K562 (cell line): ENCODE data around the gene SLC39A13. TPM values are rescaled to one million over a fixed set of nuclear protein-coding genes. Genes with fewer than 3 reads are reported as not detected.
A peak's percentile ranks its signal among the peaks of the same experiment; 100 is the strongest.

Experiments used
- BCL6 ChIP-seq: fragments of 250-450 bp; sonication (Bioruptor Pico); IDR thresholded peaks from 2 replicates; pipeline ENCODE4 v1.4.0; 2020
- CBX2 ChIP-seq: fragments of 200-600 bp; sonication (generic); IDR thresholded peaks from one replicate; pipeline ENCODE4 v1.6.1; 2012; ENCODE audit warnings: mild to moderate bottlenecking, low read length, inconsistent platforms; ENCODE audit not compliant: insufficient read depth, poor library complexity, severe bottlenecking
- ELK1 ChIP-seq: sonication (generic); formaldehyde crosslinking; IDR thresholded peaks from 2 replicates; pipeline ENCODE4 v1.8.1; 2022; ENCODE audit warnings: missing genetic modification reagents
- EP300 ChIP-seq: IDR thresholded peaks from 2 replicates; pipeline ENCODE4 v1.6.1; 2012; ENCODE audit warnings: low read length, improper control_type of control experiment
- MTA2 ChIP-seq: fragments of 450-650 bp; IDR thresholded peaks from 2 replicates; pipeline ENCODE4 v1.6.1; 2016; ENCODE audit warnings: low read depth
- NKRF ChIP-seq: fragments of 450-650 bp; IDR thresholded peaks from 2 replicates; pipeline ENCODE4 v1.6.1; 2016; ENCODE audit warnings: borderline replicate concordance
- POLR2A ChIP-seq: fragments of 450-650 bp; conservative IDR thresholded peaks from 2 replicates; pipeline ENCODE4 v1.6.1; 2016
- SIRT6 ChIP-seq: IDR thresholded peaks from one replicate; pipeline ENCODE4 v1.6.1; 2012; ENCODE audit warnings: low read depth, mild to moderate bottlenecking, control low read depth, inconsistent platforms, low read length, moderate library complexity
- SMC3 ChIP-seq: conservative IDR thresholded peaks from 2 replicates; pipeline ENCODE4 v1.6.1; 2011; ENCODE audit warnings: low read depth, low read length, improper control_type of control experiment; ENCODE audit not compliant: insufficient read depth
- SUPT5H ChIP-seq: fragments of 450-650 bp; IDR thresholded peaks from 2 replicates; pipeline ENCODE4 v1.6.1; 2016
- TFAP4 ChIP-seq: sonication (generic); formaldehyde crosslinking; IDR thresholded peaks from 2 replicates; pipeline ENCODE4 v1.8.0; 2022; ENCODE audit warnings: missing genetic modification reagents, mild to moderate bottlenecking, moderate library complexity, borderline replicate concordance
- TSHZ1 ChIP-seq: fragments of 250-450 bp; sonication (Bioruptor Pico); IDR thresholded peaks from 2 replicates; pipeline ENCODE4 v1.4.0; 2020; ENCODE audit warnings: mild to moderate bottlenecking, moderate library complexity
- ZBTB2 ChIP-seq: fragments of 450-650 bp; IDR thresholded peaks from 2 replicates; pipeline ENCODE4 v1.6.1; 2016; ENCODE audit warnings: antibody characterized with exemption
- ZNF124 ChIP-seq: sonication (generic); formaldehyde crosslinking; IDR thresholded peaks from 2 replicates; pipeline ENCODE4 v1.8.1; 2022; ENCODE audit warnings: missing genetic modification reagents
- ZNF41 ChIP-seq: fragments of 250-450 bp; sonication (Bioruptor Pico); conservative IDR thresholded peaks from 2 replicates; pipeline ENCODE4 v1.4.0; 2020; ENCODE audit warnings: mild to moderate bottlenecking
- ZNF512 ChIP-seq: IDR thresholded peaks from 2 replicates; pipeline ENCODE4 v1.6.1; 2016; ENCODE audit warnings: missing genetic modification characterization, missing compliant biosample characterization
- ZNF644 ChIP-seq: fragments of 200-800 bp; sonication (Bioruptor generic); IDR thresholded peaks from 2 replicates; pipeline ENCODE4 v1.6.1; 2016; ENCODE audit warnings: low read depth, missing genetic modification characterization, missing compliant biosample characterization
- polyA plus RNA-seq, 8 experiments: library from polyadenylated mRNA; depleted of rRNA in 4 of 8; stranded (reverse) in 5 of 8; unstranded in 3 of 8; fragments of >200 nt; fragmentation: Nextera tagmentation in 2 of 8; fragmentation: Illumina TruSeq in 1 of 8; extraction: Ambion mirVana in 2 of 8; extraction: Trizol in 1 of 8; gene quantifications; 2 replicates each; pipeline versions ENCODE4 v1.2.1 to v1.2.3, GENCODE V29; 2011 to 2014; ENCODE audit warnings: inconsistent platforms in 1 of 8, missing spikeins in 1 of 8
- total RNA-seq, 7 experiments: library from RNA; depleted of rRNA in 6 of 7; stranded (reverse); fragments of >200 nt in 6 of 7; fragmentation: Illumina TruSeq in 2 of 7; extraction: Trizol in 2 of 7; gene quantifications; 2 replicates each; pipeline versions ENCODE4 v1.2.1 to v1.2.3, GENCODE V29; 2011 to 2021; ENCODE audit warnings: low replicate concordance in 1 of 7

The SLC39A13 gene
- total and polyA plus RNA-seq, 9 of the 15 experiments (the other 6 are each of a cell fraction or from before 2014, with no cell fraction given): 0.17 to 15.9 (median 3.2) TPM

GRCh38 chr11:47415949-47416472 is 7.6 kb downstream of the SLC39A13 start (continued):
- no peak for TF ChIP-seq ZBTB2
- peak; percentile 40 for TF ChIP-seq SIRT6
- TF ChIP-seq ELK1 (CRISPR knock-in tag): no peak
- peak; percentile 53 for TF ChIP-seq POLR2A
- no peak for TF ChIP-seq EP300
- no peak for TF ChIP-seq MTA2
- no peak for TF ChIP-seq ZNF41 (CRISPR knock-in tag)
- TF ChIP-seq ZNF512: no peak
- TF ChIP-seq SUPT5H: 0 out of 2 replicates have a peak, but pooled peaks have one; percentile 45
- TF ChIP-seq NKRF: no peak
- TF ChIP-seq ZNF124 (CRISPR knock-in tag): no peak
- TF ChIP-seq TSHZ1 (CRISPR knock-in tag): no peak
- TF ChIP-seq SMC3: no peak
- TF ChIP-seq ZNF644: no peak
- no peak for TF ChIP-seq CBX2
- TF ChIP-seq BCL6 (CRISPR knock-in tag): no peak
- TF ChIP-seq TFAP4 (CRISPR knock-in tag): 0 out of 2 replicates have a peak, but pooled peaks have one; percentile 21
